ENCODE measurements around the gene MAGOHB.

MAGOHB gene

DNA sequence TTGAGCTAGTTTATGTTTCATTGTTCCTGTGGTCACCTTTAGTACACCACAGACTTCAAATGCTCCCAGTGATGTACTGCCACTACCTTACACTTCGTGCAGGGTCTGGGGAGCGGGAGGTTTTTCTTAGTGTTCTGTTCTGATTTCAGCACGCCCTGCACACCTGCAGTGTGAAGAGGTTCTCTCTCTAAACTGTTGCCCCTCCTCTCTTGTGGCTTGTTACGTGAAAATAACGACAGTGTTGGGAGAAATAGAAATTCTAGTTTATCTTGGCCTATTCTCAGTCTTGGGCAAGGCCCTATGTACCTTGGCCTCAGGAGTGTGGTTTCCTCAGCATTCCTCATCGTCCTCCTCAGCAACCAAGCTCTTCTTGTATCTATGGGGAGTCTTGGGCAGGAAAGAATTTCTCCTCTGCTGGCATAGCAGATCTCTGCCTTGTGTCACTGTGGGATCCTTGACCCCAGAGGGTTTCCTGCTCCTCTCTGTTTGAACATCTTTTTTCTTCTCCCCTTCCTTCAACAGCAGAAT, 59.1 kb downstream of the MAGOHB start:
- DNase-seq, result no peak
